Heart left ventricle (tissue), 16 donors: Measurements from ENCODE around the gene TMEM91. TPM values are rescaled to one million over a fixed set of nuclear protein-coding genes. Genes with fewer than 3 reads are reported as not detected.

ENCODE experiments used
- ATAC-seq, 4 donors: fragments of 200-7000 bp; cut with Tn5 transposase; one replicate each; pipeline ENCODE4 v1.9.1; 2020 to 2022; ENCODE audit warnings: moderate library complexity in 4 of 4, mild to moderate bottlenecking in 3 of 4, moderate number of reproducible peaks in 1 of 4
- DNase-seq, 5 donors: peaks; one replicate each; pipeline ENCODE4 v3.0.0-alpha.2; 2020
- H3K27ac ChIP-seq, 12 donors: fragments of 200-600 bp; sonication (generic) in 4 of 12; one replicate each; pipeline versions ENCODE4 v1.5.0 to v1.8.0; 2016 to 2022; ENCODE audit warnings: mild to moderate bottlenecking in 2 of 12
- H3K27me3 ChIP-seq, 9 donors: fragments of 200-600 bp; sonication (generic) in 2 of 9; one replicate each; pipeline versions ENCODE4 v1.5.1 to v1.8.0; 2016 to 2022; ENCODE audit warnings: mild to moderate bottlenecking in 3 of 9
- H3K36me3 ChIP-seq, 9 donors: fragments of 200-600 bp; sonication (generic) in 2 of 9; one replicate each; pipeline versions ENCODE4 v1.5.0 to v1.8.0; 2018 to 2022; ENCODE audit warnings: mild to moderate bottlenecking in 2 of 9
- H3K4me1 ChIP-seq, 12 donors: fragments of 200-600 bp; sonication (generic) in 4 of 12; one replicate each; pipeline versions ENCODE4 v1.5.0 to v1.8.0; 2016 to 2022; ENCODE audit warnings: mild to moderate bottlenecking in 3 of 12
- H3K4me3 ChIP-seq, 12 donors: fragments of 200-600 bp; sonication (generic) in 4 of 12; one replicate each; pipeline versions ENCODE4 v1.5.0 to v1.8.0; 2017 to 2022; ENCODE audit warnings: mild to moderate bottlenecking in 9 of 12, moderate library complexity in 4 of 12
- H3K9me3 ChIP-seq, 12 donors: fragments of 200-600 bp; sonication (generic) in 4 of 12; one replicate each; pipeline versions ENCODE4 v1.5.0 to v1.8.0; 2016 to 2022; ENCODE audit warnings: mild to moderate bottlenecking in 1 of 12
- POLR2A ChIP-seq, 2 donors: fragments of 450-650 bp; IDR thresholded peaks; one replicate each; pipeline ENCODE4 v1.6.1; 2017; ENCODE audit warnings: antibody characterized with exemption in 2 of 2, mild to moderate bottlenecking in 2 of 2, moderate library complexity in 2 of 2
- WGBS, 4 donors: extraction: QIAGEN DNeasy Blood & Tissue Kit in 2 of 4; methylation state at CpG; one replicate each; pipeline versions ENCODE4 v1.1.5 to v1.1.7; 2013 to 2018; 5-methylcytosine and 5-hydroxymethylcytosine counted together
- intact Hi-C, 10 donors: fragments of 100-400 bp; cut with DNase I; formaldehyde crosslinking; loops; one replicate each; pipeline versions ENCODE4 v1.11.1 to v1.14.2; 2022
- polyA plus RNA-seq, 2 donors: library from polyadenylated mRNA; stranded (reverse); fragments of 200-250 nt; gene quantifications; one replicate each; pipeline ENCODE4 v1.2.3, GENCODE V29; 2013
- total RNA-seq, 9 donors: library from RNA; depleted of rRNA in 2 of 9; stranded (reverse); fragments of >200 nt in 2 of 9; fragmentation: NEBNext Ultra II Directional in 3 of 9; extraction: Animal tissue kit (Norgen Biotek cat#: 25700) in 3 of 9; gene quantifications; one replicate each; pipeline versions ENCODE4 v1.1.0 to v1.2.4, GENCODE V29; 2016 to 2023
- TF ChIP-seq, protein P1 (sequence below), 12 donors: fragments of 200-600 bp; sonication (generic) in 4 of 12; IDR thresholded peaks; one replicate each; pipeline versions ENCODE4 v1.5.0 to v1.8.0; 2018 to 2022; ENCODE audit warnings: antibody characterized with exemption in 12 of 12, mild to moderate bottlenecking in 5 of 12
- donor health status: ischemic (EF 13 %, LVEDD 7.1; RV severe dilation, severe dysfunction).
- donor health status: healthy with polysubstance abuse.
- donor health status: DM: no; HTN: yes; CAD: no.
- donor health status: DM: no; HTN: no; CAD: no.
- donor health status: ischemic (EF 25% LVEDD 6.9; RV normal size, moderate dysfunction).
- donor health status: ischemic (EF 25% LVEDD 5.7; RV mildly dilated, moderate dysfunction).
- donor health status: healthy.
- donor health status: DM: yes; HTN: yes; CAD: no.
- donor health status: ischemic (EF 35%, LVEDD 5.7; RV mildly dilated, moderate dysfunction).
- donor health status: nonischemic (EF 11% LVEDD 7.7; RV severe dilation, severe dysfunction).
- donor health status: DM: yes; HTN: yes; CAD: no.
- donor health status: PGD.
- donor health status: ischemic (EF 29% LVEDD 5.4; RV normal size, mild dysfunction).
- donor health status: nonischemic (EF 23%, LVEDD 6.1; RV moderate dilation, normal function).

TMEM91 gene
- total and polyA plus RNA-seq, 11 donors: 1.0 to 6.7 (median 2.5) TPM

DNA sequence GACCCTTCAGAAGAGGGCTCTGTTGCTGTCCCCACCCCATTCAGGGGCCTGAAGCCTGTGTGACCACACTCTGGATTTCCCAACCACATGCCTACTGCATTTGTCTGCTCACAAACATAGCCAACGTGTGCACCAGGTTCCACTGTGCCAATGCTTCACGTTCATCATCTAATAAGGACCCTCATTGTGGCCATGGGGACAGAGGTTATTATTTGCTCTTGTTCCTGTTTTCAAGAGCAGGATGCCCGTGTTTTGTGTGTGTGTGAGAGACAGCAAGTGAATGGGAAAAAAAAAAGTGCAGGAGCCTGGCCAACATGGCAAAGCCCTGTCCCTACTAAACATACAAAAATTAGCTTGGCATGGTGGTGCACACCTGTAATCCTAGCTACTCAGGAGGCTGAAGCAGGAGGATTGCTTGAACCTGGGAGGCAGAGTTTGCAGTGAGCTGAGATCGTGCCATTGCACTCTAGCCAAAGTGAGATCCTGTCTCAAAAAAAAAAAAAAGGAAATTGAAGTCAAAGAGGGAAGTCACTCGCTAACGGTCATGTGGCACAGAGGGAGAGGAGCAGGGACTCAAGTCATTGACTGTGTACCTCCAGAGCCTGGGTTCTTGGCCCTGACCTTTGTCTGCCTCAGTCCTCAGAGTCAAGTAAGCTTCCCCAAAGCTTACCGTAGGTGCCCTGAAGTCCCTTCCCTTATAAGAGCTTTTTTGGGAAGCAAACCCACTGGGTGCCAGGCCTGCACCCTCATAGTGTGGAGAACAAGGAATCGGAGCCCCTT, 44.0 kb downstream of the TMEM91 start:
- H3K27me3 ChIP-seq: no peaks in the 10 kb centered on the region
- peaks cover 0 to 49% (median 17%) of the 10 kb centered on the region in 12 donors for H3K4me1 ChIP-seq
- no peaks in the 10 kb centered on the region for H3K9me3 ChIP-seq
- ATAC-seq (peak in 2 of 4 donors; percentile 38 to 39), DNase-seq (peak in 1 of 5 donors; percentile 47)
- H3K27ac ChIP-seq: peak overlapping the region in 3 of 12 donors; percentile 34 to 90 (median 48)
- H3K36me3 ChIP-seq: peaks cover 0 to 94% (median 81%) of the 10 kb centered on the region in 9 donors
- TF ChIP-seq, protein P1, sequence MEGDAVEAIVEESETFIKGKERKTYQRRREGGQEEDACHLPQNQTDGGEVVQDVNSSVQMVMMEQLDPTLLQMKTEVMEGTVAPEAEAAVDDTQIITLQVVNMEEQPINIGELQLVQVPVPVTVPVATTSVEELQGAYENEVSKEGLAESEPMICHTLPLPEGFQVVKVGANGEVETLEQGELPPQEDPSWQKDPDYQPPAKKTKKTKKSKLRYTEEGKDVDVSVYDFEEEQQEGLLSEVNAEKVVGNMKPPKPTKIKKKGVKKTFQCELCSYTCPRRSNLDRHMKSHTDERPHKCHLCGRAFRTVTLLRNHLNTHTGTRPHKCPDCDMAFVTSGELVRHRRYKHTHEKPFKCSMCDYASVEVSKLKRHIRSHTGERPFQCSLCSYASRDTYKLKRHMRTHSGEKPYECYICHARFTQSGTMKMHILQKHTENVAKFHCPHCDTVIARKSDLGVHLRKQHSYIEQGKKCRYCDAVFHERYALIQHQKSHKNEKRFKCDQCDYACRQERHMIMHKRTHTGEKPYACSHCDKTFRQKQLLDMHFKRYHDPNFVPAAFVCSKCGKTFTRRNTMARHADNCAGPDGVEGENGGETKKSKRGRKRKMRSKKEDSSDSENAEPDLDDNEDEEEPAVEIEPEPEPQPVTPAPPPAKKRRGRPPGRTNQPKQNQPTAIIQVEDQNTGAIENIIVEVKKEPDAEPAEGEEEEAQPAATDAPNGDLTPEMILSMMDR (IDR thresholded peaks at IDR 0.05): no peak
- no peak for TF ChIP-seq POLR2A (IDR thresholded peaks at IDR 0.05)
- WGBS, 4 donors: 66 to 73% (median 68%) methylated on average over 8 of the region's 8 CpGs
- intact Hi-C loops: loop anchor here in 1 of 10 donors (10.0 kb wide), 1 partner anchor 105 kb away; the partner anchor contains the start of gene CCDC97
- no peak overlapping the region for H3K4me3 ChIP-seq

DNA sequence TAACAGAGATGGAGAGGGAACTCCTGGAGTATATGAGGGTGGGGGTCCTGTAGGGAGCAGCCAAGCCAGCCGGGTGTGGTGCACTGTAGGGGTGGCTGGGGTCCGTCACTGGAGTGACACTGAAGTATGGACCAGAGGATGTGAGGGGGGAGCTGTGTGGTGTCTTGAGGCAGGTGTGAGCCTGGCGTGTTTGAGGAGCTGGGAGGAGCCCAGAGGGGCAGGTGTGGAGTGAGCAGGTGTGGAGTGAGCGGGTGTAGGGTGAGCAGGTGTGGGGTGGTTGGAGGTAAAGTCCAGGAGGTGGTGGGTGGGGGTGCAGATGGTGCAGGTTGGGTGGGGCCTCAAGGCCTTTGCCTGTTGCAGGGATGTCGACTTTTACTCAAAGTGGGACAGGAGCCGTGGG, 45.0 kb downstream of the TMEM91 start:
- H3K4me1 ChIP-seq: peaks cover 0 to 59% (median 27%) of the 10 kb centered on the region in 12 donors
- peaks cover 0 to 97% (median 74%) of the 10 kb centered on the region in 9 donors for H3K36me3 ChIP-seq
- no peaks in the 10 kb centered on the region for H3K9me3 ChIP-seq
- intact Hi-C loops: loop anchor here in 1 of 10 donors (10.0 kb wide), 1 partner anchor 107 kb away; the partner anchor contains the start of gene CCDC97
- DNase-seq (no peak), ATAC-seq (no peak)
- no peak overlapping the region for H3K4me3 ChIP-seq
- H3K27me3 ChIP-seq: no peaks in the 10 kb centered on the region
- TF ChIP-seq POLR2A (IDR thresholded peaks at IDR 0.05): no peak
- WGBS, 4 donors: 88 to 90% (median 89%) methylated on average over 6 of the region's 6 CpGs
- peak overlapping the region in 3 of 12 donors; percentile 4 to 90 (median 48) for H3K27ac ChIP-seq

GRCh38 chr19:41421973-41422372, 45.6 kb downstream of the TMEM91 start:
- ATAC-seq (no peak), DNase-seq (no peak)
- intact Hi-C loops: loop anchor here in 1 of 10 donors (10.0 kb wide), 1 partner anchor 107 kb away; the partner anchor contains the start of gene CCDC97
- Histone ChIP-seq H3K27ac (peak overlapping the region in 5 of 12 donors; percentile 4 to 90 (median 23)), H3K36me3 (peaks cover 0 to 92% (median 67%) of the 10 kb centered on the region in 9 donors), H3K4me1 (peaks cover 0 to 66% (median 34%) of the 10 kb centered on the region in 12 donors), H3K27me3 (no peaks in the 10 kb centered on the region), H3K9me3 (no peaks in the 10 kb centered on the region), H3K4me3 (no peak overlapping the region)
- 86 to 93% (median 90%) methylated on average over 14 to 20 of the region's 20 CpGs for WGBS, 4 donors
- TF ChIP-seq, protein P1 (IDR thresholded peaks at IDR 0.05): no peak
- TF ChIP-seq POLR2A (IDR thresholded peaks at IDR 0.05): no peak

GRCh38 chr19:41422456-41422855, 46.1 kb downstream of the TMEM91 start:
- H3K36me3 ChIP-seq: peaks cover 0 to 87% (median 62%) of the 10 kb centered on the region in 9 donors

More at GRCh38 chr19:41422456-41422855, 46.1 kb downstream of the TMEM91 start:
- Histone ChIP-seq H3K9me3 (no peaks in the 10 kb centered on the region), H3K4me1 (peaks cover 0 to 71% (median 36%) of the 10 kb centered on the region in 12 donors), H3K27ac (peak overlapping the region in 4 of 12 donors; percentile 14 to 90 (median 28)), H3K27me3 (no peaks in the 10 kb centered on the region), H3K4me3 (no peak overlapping the region)
- intact Hi-C loops: loop anchor here in 1 of 10 donors (10.0 kb wide), 1 partner anchor 108 kb away; the partner anchor contains the start of gene CCDC97
- TF ChIP-seq POLR2A (IDR thresholded peaks at IDR 0.05): no peak
- TF ChIP-seq, protein P1 (IDR thresholded peaks at IDR 0.05): no peak
- DNase-seq (peak in 1 of 5 donors; percentile 57), ATAC-seq (peak in 1 of 4 donors; percentile 12)
- WGBS, 4 donors: 58 to 75% (median 63%) methylated on average over 18 of the region's 18 CpGs
